NCI-H69 (cell line): ENCODE results near the gene CBFA2T3.
A peak's percentile ranks its signal among the peaks of the same experiment; 100 is the strongest.

Experiments used
- DNase-seq: peaks from one replicate; lab custom pipeline; 2025; lab: John Stamatoyannopoulos, UW

The CBFA2T3 gene

GRCh38 chr16:88840600-88841215 lies 136.3 kb downstream of the CBFA2T3 start:
- no peak for DNase-seq

DNA sequence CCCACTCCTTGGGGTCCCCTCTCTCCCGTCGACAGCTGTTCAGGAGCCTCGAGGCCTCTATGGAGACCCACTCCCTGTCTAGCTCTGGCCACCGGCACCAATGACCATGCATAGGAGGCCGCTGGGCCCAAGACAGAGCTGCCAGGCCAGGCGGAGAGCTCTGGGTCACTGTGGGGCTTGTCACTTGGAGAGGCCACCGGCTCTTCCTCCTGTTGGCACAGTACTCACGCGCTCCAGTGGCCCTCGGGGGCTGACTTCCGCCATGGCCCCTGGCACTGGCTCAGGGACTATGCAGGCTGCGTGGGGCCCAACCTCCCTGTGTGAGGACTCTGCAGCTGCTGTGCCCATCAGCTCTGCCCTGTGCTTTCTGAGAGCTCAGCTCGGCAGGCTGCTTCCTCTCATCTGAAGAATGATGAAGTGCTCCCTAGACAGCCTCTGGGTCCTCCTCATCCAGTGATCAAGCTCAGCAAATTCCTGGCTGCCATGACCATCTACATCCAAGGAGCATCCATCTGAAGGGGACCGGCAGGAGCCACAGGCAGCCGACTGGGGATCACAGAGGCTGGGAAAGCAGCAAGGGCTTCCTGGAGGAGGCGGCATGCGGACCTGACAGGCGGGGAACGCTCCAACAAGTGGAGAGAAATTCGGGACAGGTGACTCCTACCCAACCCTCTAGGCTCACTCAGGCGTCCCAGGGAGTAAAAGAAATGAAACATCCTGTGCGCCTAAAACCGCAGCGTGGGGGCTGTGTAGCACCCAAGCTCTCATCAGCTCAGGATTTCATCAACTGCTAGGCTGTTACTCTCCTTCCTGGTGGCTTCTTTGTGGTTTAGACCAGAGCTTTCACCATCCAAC lies 137.0 kb downstream of the CBFA2T3 start:
- no peak for DNase-seq

DNA sequence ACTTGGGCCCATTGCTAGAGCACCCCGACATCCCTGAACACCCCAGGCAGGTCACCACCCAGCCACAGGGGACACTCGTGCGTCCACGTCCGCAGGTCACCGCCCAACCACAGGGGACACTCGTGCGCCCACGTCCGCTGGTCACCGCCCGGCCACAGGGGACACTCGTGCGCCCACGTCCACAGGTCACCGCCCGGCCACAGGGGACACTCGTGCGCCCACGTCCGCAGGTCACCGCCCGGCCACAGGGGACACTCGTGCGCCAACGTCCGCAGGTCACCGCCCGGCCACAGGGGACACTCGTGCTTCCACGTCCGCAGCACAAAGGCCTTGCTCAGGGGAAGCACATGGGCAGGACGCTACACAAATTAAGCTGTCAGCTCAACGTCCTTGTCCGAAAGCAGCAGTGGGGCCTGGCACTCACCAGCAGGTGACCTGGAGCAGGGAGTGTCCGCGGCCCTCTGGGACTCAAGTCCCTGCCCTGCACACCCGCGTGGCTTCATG lies 137.9 kb downstream of the CBFA2T3 start:
- DNase-seq: peak; percentile 11

- DNase-seq: peak; percentile 14
Measured at GRCh38 chr16:88838566-88838965, 138.4 kb downstream of the CBFA2T3 start.

DNA sequence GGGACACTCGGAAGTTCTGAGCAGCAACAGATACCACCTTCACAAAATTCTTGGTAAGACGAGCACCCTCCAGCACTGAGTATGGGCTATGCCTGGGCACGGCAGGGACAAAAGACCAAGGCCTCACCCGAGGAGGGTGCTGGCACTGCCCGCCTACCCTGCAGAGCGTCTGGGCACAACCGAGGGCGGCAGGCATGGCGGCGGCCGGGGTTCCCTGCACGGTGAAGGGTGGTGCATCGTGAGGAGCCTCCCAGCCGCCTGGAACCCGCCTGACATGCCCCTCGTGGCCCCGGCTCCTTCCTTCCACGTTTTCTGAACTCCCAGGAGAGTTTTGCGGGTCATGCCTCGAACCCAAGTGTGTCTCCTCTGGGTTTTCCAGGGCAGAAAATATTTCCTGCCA lies 139.2 kb downstream of the CBFA2T3 start:
- no peak for DNase-seq

DNA sequence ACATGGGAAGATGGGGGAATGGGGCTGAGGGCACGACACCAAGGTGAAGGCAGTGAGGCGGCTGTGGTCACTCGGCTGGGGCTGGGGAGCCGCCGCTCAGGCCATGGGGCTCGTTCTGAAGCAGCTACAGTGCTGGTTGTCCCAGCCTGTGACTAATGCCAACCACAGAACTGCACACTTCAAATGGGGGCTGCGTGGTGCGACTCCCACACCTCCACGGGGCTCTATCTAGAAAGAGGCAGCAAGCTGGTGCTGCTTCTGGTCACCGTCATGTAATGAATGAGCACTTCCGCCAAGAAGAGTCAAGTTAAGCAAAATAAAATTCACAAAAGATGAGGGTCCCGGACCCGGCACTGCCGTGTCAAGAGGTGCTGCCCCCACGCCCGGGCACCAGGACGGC lies 140.2 kb downstream of the CBFA2T3 start:
- DNase-seq: no peak

DNA sequence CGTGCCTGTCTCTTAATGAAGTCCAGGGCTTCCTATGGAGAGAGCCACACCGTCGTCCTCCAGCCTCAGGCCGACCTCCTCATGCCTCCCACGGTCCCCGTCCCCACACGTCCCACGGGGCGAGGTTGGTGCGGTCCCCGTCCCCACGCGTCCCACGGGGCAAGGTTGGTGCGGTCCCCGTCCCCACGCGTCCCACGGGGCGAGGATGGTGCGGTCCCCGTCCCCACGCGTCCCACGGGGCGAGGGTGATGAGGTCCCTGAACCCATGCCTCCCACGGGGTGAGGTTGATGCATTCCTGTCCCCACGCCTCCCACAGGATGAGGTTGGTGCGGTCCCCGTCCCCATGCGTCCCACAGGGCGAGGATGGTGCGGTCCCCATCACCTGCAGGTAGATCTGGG lies 141.2 kb downstream of the CBFA2T3 start:
- DNase-seq: no peak

DNA sequence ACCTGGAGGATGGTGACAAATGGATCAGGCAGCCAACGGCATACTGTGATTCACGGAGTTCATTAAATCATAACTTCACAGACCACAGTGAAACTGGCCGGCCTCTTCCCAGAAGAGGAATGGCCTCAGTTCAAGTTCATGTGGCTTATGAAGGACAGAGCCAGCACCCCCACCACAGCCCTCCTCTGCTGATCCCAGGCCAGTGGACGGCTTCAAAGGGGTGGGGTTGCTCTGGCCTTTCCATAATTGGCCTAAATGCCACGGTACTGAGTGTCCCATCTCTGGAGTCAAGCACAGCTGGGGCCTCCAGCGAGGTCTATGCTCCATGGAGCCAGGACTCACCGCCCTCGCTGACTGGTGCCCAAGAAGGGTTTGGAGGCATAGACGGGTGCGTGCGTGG lies 141.6 kb downstream of the CBFA2T3 start:
- DNase-seq: no peak

DNA sequence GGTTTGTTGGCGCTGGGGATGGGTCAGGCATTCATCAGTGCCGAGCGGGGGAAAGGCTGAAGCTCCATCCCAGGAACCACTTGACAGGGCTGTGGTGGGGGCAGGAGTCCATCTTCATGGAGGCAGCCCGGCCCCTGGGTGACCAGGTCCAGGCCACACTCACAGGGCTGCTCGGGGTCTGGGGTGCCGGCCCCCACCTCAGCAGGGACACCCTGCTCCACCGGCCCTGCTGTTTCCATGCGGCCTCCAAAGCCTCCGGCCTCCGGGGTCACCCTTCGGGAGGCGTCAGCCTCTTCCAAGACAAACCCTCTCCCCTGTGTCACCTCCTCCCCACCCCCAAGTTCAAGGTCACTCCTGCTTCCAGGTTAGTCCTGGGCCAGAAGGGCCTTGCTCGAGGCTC lies 142.3 kb downstream of the CBFA2T3 start:
- no peak for DNase-seq

GRCh38 chr16:88833086-88833485 lies 143.9 kb downstream of the CBFA2T3 start:
- DNase-seq: no peak

DNA sequence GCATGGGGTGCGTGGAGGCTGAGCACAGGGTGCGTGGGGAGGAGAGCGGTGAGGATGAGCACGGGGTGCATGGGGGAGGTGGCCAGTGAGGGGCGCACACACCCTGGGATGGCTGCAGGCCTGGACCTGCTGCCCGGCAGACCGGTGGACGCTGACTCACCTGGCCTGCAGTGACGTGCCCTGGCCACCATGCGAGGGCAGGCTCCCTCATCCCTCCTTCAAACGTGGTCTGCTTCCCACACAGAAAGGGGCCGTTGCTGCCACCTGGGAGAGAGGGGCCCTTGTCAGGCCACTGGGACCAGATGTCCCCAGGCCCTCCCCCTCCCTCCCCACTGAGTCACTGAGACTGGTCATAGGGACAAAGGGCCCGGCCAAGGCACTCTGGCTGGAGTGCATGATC lies 145.2 kb downstream of the CBFA2T3 start:
- no peak for DNase-seq

GRCh38 chr16:88830783-88831182 lies 146.2 kb downstream of the CBFA2T3 start:
- no peak for DNase-seq

GRCh38 chr16:88830258-88830657 lies 146.7 kb downstream of the CBFA2T3 start:
- DNase-seq: no peak

DNA sequence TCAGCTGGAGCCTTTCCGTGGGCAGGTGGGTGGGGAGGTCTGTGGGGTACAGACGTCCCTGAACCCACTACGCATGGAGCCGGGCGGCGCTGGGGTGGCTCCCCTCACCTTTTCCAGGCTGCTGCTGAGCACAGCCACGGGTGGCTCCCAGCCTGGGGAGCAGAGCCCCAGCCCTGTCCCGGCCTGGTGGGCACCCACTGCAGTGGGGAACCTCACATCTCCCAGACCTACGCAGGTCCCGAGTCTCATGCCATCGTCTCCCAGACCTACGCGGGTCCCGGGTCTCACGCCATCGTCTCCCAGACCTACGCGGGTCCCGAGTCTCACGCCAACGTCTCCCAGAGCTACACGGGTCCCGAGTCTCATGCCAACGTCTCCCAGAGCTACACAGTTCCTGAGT lies 148.3 kb downstream of the CBFA2T3 start:
- DNase-seq: no peak

DNA sequence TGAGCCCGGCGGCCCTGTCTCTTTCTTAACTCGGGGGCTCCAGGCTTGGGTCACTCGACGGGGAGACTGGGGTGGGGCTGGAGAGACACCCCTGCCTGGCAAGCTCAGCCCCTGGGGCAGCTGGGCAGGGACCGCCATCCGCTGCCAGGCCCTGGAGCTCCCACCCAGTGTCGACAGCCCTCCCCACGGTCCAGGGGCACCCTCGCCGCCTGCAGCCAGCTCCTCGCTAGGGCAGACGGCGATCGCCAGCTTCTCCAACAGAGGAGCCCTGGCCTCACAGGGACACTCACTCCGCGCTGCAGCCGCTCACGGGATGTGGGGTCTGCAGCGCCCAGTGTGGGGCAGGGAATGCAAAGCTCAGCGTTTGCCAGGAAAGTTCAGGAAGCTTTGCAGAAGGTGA lies 149.3 kb downstream of the CBFA2T3 start:
- no peak for DNase-seq

DNA sequence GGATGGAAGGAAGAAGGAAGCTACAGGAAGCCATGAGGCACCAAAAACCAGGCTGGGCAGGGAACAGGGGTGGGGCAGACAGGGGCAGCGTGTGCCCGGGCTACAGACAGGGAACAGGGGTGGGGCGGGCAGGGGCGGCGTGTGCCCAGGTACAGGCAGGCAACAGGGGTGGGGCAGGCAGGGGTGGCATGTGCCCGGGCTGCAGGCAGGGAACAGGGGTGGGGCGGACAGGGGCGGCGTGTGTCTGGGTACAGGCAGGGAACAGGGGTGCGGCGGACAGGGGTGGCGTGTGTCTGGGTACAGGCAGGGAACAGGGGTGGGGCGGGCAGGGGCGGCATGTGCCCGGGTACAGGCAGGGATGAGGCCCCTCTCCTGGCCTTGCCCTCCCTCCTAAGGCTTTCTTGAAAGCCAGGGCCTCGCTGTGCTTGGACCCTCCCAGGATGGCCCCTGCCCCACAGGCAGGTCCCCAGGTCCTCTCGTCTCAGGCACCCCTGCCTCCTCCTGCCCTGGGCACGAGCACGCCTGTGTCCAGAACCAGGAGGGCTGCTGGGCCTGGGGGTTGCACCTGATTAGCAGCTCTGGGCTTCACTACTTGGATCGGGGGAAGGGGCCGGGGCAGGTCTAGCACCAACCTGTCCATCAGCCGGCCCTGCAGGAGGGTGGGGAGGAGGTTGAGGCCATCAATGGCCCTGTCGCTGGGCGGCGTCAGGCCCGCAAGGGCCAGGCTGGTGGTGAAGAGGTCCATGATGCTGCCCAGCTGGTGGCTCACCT lies 150.8 kb downstream of the CBFA2T3 start:
- no peak for DNase-seq

DNA sequence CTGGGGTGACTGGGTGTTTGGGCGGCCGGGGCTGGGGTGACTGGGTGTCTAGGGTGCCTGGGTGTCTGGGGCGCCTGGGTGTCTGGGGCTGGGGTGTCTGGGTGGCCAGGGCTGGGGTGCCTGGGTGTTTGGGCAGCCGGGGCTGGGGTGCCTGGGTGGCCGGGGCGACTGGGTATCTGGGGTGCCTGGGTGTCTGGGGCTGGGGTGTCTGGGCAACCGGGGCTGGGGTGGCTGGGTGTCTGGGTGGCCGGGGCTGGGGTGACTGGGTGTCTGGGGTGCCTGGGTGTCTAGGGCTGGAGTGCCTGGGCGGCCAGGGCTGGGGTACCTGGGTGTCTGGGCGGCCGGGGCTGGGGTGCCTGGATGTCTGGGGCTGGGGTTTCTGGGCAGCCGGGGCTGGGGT lies 151.9 kb downstream of the CBFA2T3 start:
- no peak for DNase-seq
